ENCODE measurements around the gene SNX14.
"Not testable (repeated sequence)": the region's sequence is repeated elsewhere in the genome, so short reads cannot be mapped to it uniquely, and the experiment has no call there.

Gene SNX14

DNA sequence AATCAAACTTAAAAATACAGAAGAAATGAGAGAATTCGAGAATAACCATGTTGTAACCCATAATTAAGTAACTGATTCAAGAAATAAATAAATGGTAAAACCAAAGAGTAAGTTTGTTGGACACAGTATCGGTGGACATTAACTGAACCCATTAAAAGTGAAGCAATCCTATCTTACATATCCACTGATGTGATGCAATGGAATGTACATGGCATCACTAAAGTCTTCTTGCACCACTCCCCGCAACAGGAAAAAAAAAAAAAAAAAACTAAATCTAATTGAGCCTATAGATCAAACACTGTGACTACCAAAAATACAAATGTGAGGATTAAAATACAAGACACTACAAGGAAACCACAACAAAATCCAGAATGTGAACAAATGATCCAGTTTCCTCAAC, 7.9 kb downstream of the SNX14 start:
- no peak for DNase-seq

DNA sequence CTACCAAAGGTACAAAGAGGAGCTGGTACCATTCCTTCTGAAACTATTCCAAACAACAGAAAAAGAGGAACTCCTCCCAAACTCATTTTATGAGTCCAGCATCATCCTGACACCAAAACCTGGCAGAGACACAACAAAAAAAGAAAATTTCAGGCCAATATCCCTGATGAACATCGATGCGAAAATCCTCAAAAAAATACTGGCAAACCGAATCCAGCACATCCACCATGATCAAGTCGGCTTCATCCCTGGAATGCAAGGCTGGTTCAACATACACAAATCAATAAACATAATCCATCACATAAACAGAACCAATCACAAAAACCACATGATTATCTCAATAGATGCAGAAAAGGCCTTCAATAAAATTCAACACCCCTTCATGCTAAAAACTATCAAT, 10.8 kb downstream of the SNX14 start:
- not testable (repeated sequence) for DNase-seq

DNA sequence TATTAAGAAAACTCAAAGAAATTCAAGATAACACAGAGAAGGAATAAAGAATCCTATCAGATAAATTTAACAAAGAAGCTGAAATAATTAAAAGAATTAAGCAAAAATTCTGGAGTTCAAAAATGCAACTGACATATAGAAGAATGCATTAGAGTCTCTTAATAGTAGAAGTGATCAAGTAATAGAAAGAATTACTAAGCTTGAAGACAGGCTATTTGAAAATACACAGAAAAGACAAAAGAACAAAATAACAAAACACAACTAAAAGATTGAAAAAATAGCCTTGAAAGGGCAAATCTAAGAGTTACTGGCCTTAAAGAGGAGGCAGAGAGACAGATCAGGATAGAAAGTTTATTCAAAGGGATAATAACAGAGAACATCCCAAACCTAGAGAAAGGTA, 12.1 kb downstream of the SNX14 start:
- no peak for DNase-seq

DNA sequence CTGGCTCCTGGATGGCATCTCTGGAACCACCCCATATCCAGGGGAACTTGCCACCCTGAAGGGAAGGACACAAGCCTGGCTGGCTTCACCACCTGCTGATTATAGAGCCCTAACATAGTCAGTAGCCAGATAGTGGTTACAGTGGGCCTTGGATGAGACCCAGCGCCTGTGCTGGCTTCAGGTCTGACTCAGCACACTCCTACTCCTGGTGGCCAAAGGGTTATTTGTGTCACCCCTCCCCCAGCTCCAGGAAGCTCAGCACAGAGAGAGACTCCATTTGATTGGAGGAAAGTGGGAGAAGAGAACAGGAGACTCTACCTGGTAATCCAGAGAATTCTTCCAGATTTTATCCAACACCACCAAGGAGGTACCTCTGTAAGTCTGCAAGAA, 12.8 kb downstream of the SNX14 start:
- no peak for DNase-seq

DNA sequence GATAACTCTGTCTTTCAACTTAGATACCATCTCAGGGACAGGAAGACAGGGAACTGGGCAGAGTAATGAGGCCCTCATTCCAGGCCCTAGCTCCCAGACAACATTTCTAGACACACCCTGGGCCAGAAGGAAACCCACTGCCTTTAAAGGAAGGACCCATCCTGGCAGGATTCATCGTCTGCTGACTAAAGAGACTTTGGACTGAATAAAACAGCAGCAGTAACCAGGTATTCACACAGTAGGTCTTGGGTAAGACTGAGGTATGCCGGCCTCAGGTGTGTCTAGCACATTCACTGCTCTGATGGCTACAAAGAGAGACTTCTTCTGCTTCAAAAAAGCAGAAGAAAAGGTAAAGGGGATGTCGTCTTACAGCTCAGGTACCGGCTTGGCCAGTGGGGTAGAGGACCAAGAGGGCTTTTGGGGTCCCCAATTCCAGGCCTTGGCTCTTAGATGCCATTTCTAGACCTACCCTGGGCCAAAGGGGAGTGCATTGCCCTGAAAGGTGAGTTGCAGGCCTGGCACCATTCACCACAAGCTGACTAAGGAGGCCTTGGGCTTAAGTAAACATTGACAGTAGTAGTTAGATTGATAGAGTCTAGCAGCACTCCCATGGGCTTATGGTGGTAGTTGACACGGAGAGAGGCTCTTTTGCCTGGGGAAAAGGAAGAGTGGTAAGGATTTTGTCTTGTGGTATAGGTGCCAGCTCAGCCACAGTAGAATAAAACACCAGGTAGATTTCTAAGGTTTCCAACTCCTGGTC, 13.4 kb downstream of the SNX14 start:
- DNase-seq: no peak

DNA sequence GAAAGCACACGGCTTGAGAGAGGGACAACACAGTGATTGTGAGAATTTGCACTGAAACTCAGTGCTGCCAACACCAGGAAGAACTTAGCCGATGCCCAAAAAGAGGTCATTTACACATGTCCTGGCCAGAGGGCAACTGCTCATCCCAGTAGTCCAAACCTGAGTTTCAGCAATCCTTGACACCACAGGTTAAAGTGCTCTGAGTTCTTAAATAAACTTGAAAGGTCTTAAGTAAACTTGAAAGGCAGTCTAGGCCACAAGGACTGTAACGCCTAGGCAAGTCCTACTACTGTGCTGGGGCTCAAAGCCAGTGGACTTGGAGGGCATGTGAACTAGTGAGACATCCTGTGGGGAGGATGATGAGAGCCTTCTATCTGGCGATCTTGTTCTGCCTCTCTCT, 14.1 kb downstream of the SNX14 start:
- DNase-seq: no peak

DNA sequence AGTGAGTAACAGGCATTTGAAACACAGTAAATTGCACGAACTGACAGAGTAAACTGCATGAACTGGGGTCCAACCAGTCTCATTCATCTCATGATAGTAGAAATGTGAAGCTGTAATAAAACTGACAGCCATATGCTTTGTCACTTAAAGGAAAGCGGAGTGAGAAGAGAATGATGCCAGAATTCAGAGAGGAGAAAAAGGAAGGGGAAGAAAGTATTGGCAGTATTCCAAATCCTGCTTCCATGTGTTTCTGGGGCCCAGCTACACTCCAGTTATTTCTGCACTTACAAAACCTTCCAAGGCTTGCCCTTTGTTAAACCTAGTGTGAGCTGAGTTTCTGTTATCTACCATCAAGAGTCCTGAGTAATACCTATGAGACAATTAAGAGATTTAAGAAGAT, 17.2 kb downstream of the SNX14 start:
- DNase-seq: peak in 1 of 2 experiments; percentile 40

DNA sequence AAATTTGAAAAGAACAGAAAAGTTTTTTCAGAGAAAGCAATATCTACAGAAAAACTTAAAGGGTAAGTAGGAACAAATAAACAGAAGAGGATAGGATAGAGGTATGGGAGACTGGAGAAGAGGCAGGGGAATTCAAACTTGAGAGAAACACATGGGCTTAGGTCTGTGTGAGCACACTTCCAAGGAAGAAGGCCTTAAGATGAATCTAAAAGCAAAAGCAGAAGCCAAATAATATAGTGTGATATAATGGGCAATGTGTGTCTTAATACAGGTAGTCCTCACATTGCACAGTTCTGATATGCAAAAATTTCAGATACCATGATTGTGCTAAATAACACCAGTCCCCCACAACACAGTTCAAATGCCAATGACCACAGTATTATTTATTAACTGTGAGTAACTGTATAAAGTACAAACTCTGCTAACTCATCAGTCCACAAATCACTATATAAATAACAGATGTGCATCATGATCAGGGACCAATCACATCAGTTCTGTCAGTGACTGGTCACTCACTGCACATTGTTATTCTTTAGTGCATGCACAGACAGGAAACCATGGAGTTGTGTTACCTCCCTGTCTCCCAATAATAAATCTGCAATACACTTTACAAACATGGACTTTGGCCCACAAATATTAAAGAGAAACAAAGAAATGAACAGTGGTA, 18.6 kb downstream of the SNX14 start:
- no peak for DNase-seq

DNA sequence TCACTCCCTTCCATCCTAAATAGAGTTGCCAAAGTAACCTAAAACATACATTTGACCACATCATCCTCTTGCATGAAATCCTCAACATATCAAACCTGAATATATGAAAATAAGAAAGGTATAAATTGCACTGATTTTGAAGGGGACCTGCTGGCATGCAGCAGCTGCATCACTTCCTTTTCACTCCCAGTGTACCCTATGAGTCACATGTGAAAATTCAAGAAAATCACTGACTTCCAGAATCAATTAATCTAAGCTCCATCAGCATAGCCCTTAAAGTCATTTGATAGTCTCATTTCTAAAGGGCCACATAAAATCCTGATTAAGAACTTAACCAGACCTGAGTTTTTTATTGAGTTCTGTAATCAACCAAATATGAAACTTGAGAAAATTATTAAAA, 24.3 kb downstream of the SNX14 start:
- no peak for DNase-seq

DNA sequence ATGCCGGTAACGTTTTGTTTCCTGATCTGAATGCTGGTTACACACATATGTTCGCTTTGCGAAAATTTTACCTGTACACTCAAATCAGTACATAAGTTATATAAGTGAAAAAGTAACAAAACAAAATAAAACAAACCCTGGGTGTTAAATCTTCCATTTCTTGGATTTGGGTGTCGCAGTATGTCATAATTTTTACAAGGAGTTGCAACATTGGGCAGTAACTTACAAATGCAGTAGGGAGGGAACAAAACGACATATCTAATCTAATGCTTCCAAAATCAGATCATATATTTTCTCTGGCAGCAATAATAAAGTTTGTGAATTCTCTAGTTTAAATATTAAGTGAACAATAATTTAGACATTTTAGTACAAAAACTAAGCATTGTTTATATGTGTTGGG, 25.2 kb downstream of the SNX14 start:
- no peak for DNase-seq

DNA sequence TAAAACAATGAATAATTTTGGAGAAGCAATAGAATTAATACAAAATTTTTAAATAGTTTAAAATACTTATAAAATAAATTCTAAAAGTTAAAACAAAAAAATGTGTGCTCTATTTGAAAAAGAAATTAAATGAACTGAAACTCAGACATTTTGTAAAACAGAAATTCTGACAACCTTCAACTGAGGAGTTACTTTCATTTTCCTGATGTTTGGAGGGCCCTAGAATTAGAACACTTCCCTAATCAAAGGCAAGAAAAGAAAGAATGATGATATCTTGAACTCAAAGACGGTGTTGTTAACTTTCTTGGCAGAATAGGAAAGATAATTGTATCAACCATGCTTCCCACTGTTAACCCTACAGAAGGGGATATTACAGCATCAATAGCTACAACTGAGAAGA, 27.9 kb downstream of the SNX14 start:
- no peak for DNase-seq

DNA sequence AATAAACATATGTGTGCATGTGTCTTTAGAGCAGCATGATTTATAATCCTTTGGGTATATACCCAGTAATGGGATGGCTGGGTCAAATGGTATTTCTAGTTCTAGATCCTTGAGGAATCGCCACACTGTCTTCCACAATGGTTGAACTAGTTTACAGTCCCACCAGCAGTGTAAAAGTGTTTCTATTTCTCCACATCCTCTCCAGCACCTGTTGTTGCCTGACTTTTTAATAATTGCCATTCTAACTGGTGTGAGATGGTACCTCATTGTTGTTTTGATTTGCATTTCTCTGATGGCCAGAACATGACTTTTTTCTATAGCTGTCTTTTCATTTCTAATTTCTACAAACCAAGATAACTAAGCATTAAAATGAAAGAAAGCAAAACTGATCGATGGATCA, 29.4 kb downstream of the SNX14 start:
- DNase-seq: not testable (repeated sequence)

DNA sequence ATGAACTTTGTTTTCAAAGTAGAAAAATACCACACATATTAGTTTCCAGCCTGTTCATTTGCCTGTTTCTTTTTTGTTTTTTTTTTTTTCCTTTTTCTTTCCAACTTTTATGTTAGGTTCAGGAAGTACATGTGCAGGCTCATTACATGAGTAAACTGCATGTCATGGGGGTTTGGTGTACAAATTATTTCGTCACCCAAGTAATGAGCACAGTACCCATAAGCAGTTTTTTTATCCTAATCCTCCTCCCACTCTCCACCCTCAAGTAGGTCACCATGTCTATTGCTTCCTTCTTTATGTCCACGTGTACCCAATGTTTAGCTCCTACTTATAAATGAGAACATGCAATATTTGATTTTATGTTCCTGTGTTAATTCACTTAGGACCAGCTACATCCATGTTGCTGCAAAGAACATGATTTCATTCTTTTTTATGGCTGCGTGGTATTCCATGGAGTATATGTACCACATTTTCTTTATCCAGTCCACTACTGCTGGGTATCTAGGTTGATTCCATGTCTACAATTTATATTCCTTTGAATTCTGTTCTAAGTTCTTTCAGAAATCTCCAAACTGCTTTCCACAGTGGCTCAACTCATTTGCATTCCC, 31.8 kb downstream of the SNX14 start:
- DNase-seq: no peak

DNA sequence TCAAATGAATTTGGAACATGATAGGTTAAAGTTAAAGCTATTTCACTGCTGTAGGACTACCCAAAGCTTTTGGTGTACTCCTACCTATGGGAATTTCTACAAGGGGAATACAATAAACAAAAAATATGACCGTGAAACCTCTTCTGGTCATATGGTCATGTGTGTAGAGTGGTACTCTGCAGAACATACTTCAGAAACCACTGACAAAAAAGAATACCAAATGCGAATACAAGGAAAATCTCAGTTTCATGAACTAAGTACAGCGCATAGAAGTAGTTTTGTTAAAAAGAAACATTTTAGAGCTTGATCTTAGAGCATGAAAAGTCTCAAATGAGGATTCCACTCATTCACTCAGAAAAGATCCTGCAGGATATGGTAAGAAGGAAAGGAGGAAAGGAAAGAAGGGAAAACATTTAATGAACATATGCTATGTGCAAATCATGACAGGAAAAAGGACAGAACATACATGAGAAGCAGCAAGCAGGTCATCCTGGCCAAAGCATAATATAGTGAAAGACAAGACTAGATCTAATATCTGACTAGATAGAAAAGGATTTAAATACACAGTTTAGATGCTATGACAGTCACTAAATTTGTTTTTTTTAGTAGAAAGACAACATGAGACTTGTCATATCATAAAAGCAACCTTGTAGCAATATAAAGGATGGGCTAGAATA, 36.5 kb downstream of the SNX14 start:
- DNase-seq: no peak

DNA sequence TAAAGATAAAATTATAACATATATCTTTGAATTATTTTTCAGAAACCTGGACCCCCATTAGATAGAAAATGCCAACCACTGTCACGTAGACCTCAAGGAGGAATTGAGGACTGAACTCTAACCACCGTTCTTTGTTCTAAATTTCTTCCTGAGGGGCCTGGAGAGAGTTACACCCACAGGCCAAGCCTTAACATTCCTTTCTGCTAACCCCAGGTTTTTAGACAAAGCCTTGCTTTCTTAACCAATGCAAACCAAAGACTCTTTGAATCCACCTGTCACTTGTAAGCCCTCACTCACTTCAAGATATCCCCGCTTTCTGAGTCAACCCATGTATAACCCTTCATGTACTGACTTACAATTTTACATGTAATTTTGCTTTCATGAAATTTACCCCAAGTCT, 41.0 kb downstream of the SNX14 start:
- no peak for DNase-seq

DNA sequence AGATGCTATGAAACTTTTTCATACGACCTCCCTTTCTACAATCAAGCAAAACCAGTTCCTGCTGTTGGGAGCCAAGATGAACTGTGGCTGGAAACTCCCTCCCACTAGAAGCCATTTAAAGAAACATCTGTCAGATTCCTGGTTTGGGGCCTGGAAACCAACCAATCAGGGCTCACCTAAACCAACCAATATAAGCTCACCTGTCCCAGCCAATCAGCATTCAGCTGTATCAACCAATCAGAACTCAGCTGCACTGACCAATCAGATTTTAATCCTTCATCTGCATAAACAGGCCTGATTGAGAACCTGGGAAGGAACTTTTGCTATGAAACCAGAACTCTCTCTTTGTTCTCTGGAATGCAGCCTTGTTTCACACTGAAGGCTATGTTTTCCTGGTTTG, 42.4 kb downstream of the SNX14 start:
- no peak for DNase-seq

DNA sequence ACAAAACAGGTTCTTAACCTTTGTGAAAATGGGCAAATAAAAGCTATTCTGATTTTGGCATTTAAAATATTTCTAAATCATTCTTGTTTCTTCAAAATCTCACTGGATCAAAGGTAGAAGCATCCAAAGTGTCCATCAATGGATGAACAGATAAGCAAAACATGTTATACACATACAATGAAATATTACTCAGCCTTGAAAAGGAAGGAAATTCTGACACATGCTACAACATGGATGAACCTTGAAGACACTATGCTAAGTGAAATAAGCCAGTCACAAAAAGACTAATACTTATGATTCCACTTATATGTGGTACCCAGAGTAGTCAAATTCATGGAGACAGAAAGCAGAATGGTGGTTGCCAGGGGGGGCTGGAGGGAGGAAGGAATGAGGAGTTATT, 45.9 kb downstream of the SNX14 start:
- DNase-seq: no peak

DNA sequence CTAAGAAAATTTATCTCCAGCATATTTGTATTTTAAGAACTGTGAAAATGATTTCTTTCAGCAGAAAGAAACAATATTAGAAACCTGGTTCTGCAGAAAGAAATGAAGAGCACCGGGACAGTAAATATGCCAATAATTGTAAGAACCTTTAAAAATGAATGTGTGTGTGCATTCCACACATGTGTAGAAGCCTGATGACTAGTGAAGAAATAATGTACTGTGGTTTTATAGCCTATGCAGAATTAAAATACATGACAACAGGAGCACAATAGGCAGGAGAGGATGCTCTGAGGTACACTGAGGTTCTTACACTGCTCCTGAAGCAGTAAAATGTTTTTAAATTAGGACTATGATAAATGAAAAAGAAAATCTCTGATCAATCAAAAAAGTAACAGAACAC, 48.9 kb downstream of the SNX14 start:
- no peak for DNase-seq

DNA sequence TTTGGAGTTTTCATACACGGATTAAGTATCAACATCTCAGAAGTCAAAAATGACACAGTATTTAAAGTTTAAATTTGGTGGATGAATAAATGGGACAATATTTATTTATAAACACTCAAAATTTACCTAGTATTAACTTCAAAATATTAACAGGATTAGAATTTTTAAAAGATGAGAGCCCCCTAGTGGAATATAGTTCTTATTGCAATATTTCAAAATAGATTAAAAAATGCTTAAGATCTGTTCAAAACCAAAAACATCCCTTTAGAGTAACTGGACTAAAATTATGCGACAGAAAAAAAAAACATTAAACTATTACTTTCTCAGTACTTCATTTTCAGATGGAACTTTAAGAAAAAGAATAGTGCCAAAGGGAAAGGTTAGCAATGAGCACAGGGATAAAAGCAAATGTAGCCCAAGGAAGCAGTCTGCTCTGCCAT, 56.6 kb downstream of the SNX14 start:
- DNase-seq: no peak

DNA sequence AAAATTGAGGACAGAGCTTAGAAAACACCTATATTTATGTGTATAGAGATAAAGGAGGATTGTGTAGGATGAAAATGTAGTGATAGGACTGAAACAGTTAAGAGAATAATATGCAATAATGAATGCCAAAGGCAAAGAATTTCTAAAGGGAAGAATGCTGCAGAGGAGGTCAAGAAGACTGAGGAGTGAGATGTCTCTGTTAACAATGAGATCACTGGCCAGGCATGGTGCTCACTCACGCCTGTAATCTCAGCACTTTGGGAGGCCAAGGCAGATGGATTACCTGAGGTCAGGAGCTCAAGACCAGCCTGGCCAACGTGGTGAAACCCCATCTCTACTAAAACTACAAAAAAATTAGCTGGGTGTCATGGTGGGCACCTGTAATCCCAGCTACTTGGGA, 69.4 kb downstream of the SNX14 start:
- not testable (repeated sequence) for DNase-seq

DNA sequence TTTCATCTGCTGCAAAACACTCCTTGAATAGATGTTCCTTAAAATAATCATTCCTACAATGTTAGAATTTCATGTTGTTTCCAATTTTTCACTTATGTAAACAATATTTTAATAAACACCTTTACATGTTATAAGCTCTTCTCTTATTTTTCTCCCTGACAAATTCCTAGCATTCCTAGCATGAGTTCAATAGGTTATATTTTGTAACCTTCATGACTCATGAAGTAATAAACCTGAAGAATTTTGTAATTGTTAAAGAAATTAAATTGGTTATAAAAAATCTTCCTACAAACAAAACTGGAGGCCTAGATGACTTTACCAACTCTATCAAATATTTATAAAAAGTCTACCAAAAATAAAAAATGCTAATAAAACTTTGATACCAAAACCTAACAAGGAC, 77.5 kb downstream of the SNX14 start:
- no peak for DNase-seq

DNA sequence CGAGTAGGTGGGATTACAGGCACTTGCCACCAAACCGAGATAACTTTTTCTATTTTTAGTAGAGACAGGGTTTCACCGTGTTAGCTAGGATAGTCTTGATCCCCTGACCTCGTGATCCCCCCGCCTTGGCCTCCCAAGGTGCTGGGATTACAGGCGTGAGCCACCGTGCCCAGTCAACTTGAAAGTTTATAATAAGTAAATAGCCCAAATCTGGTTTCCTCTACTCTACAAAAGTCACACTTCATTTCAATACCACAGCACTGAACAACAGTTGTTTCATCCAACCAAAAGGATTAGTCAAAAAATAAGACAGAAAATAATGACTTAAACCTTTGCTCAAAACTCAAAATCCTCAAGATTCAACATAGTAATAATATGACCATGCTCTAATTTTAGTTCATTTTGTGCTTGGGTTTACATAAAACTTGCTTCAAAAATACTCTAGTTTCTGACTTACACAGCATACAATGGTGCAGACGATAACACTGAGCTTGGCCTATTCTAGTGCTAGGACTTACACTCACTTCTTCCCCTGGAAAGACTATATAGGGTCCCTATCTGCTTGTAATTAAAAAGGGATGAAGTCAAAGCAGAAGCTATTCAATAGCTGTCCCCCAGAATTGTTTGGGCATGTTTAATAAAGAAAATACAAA, 87.1 kb downstream of the SNX14 start:
- no peak for DNase-seq

DNA sequence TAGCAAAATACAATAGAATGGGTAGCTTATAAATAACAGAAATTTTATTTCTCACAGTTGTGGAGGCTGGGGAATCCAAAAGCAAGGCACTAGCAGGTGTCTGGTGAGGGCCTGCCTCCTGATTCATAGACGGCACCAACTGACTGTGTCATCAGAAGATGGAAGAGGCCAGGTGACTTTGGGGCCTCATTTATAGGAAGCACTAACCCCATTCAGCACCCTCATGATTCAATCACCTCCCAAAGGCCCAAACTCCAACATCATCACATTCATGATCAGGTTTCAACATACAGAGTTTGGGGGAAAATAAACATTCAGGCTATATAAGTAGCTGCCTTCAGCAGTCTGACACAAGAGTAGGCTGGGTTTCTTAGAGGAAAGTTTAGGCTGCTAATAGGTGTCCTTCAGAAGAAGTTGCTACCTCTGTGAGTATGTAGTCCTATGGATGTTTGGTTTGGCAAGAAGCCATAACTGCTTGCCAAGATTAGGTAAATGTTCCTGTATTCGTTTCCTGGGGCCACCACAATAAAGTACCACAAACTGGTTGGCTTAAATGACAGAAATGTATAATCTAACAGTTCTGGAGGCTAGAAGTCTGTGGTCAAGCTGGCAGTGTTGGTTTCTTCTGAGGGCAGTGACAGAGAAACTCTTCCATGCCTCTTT, 94.9 kb downstream of the SNX14 start:
- DNase-seq: no peak

Data from NCI-H446 (cell line).